Testis (tissue), 2 donors: Measurements from ENCODE around the gene DDAH1.

Source experiments
- POLR2A ChIP-seq: fragments of 450-650 bp; IDR thresholded peaks from one replicate; pipeline ENCODE4 v1.6.1; 2017; ENCODE audit warnings: antibody characterized with exemption, mild to moderate bottlenecking, moderate library complexity
- TF ChIP-seq, protein P1 (sequence below), 3 experiments: fragments of 450-650 bp in 2 of 3; fragments of 200-600 bp in 1 of 3; sonication (generic) in 1 of 3; IDR thresholded peaks; one replicate each; pipeline ENCODE4 v1.5.1; 2016 to 2019; ENCODE audit warnings: antibody characterized with exemption in 3 of 3, mild to moderate bottlenecking in 2 of 3, moderate library complexity in 1 of 3

DNA sequence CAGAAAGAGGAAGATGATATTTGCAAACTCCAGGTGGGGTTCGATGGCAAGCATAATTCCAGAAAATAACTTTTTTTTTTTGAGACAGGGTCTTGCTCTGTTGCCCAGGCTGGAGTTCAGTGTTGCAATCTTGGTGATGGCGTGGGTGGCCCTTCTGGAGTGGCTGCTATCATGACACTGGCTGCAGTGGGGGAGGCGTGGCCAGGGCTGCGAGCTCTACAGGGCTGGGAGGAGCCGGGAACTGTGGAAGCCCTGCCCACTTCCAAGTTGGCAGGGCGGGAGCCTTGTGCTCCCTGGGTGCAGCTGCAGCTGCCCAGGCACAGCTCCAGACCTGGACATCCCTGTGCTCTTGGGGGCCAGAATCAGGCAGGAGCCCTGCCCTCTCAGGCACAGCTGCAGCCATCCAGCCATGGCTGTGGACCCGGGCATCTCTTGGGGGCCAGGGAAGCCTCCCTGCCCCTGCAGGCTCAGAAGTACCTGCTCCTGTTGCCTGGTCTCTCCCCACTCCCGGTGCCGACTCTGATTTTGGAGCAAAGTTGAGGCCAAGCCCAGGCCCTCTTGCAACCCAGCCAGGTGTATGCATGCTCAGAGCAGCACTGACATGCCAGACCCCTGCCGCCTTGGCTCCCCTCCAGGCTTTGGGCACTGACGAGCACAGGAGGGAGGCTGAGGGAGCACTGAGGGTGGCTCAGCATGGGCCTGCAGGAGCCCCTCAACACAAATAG is 181.3 kb downstream of the DDAH1 start:
- TF ChIP-seq, protein P1, sequence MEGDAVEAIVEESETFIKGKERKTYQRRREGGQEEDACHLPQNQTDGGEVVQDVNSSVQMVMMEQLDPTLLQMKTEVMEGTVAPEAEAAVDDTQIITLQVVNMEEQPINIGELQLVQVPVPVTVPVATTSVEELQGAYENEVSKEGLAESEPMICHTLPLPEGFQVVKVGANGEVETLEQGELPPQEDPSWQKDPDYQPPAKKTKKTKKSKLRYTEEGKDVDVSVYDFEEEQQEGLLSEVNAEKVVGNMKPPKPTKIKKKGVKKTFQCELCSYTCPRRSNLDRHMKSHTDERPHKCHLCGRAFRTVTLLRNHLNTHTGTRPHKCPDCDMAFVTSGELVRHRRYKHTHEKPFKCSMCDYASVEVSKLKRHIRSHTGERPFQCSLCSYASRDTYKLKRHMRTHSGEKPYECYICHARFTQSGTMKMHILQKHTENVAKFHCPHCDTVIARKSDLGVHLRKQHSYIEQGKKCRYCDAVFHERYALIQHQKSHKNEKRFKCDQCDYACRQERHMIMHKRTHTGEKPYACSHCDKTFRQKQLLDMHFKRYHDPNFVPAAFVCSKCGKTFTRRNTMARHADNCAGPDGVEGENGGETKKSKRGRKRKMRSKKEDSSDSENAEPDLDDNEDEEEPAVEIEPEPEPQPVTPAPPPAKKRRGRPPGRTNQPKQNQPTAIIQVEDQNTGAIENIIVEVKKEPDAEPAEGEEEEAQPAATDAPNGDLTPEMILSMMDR (IDR thresholded peaks at IDR 0.05) = no peak
- no peak for TF ChIP-seq POLR2A
